C4-2B (cell line): ENCODE results near the gene IRS2.

Source experiments
- CTCF ChIP-seq: fragments of 450-650 bp; conservative IDR thresholded peaks from 2 replicates; pipeline ENCODE4 v1.5.1; 2017; ENCODE audit warnings: mild to moderate bottlenecking
- ZFX ChIP-seq: fragments of 450-650 bp; IDR thresholded peaks from 2 replicates; pipeline ENCODE4 v1.6.1; 2017

- TF ChIP-seq CTCF (no peak), ZFX (no peak)
Measured at GRCh38 chr13:109783815-109784589, 2.4 kb downstream of the IRS2 start.
